Epithelial cell of esophagus (primary cell): Measurements from ENCODE around the gene ARMC6.

Experiments
- DNase-seq: peaks from one replicate; pipeline ENCODE4 v3.0.0; 2010; ENCODE audit warnings: low read depth
- H3K4me3 ChIP-seq: 2 replicates; pipeline ENCODE4 v1.5.1; 2011; ENCODE audit warnings: mild to moderate bottlenecking, low read length, control low read depth
- TF ChIP-seq, protein P1 (sequence below): IDR thresholded peaks from 2 replicates; pipeline ENCODE4 v1.5.1; 2011; ENCODE audit warnings: low read depth, mild to moderate bottlenecking, low read length, control low read depth, inconsistent platforms; ENCODE audit not compliant: insufficient read depth; ENCODE audit errors: missing control alignments

Gene ARMC6

DNA sequence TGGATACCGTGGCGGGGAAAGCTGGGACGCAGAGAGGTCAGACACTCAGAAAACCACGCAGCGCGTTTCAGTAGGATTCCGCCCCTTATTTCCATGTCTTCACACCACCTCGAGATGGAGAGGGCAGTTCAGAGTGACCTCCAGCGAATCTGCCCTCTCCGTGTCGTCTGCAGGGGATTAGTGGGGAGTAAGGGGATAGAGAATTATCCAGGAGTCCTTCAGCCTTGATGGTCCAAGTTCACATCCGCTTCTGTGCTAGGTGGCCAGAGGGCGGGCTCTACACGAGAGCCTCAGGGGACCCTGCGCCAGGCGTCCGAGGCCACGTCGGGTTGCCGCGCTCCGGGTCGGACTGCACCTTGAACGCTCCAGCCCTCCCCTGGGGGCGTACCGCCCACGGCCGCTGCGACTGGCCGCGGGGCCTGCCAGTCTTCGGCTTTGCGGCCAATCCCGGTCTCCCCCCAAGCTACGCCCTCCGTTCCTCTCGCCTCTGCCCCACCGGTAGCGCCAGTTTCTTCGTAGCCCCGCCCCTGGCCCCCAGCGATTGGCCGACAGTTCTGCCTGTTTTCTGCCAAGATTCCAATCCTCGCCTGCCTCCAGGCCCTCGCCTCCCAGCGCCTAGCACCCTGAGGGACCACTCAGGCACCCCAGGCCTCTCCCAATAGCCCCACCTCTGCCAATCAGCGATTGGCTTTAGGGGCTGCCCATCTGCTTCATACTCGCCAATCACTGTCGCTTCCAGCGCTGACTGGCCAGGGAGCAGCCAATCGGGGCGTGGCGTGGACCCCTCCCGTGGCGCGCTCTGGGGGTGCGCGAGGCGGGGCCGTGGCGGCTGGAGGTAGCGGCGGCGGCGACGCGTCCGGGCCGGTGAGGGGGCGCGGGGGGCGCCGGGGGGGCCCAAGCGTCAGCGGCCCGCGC lies 30.0 kb downstream of the ARMC6 start, which contains the start of gene SLC25A42:
SLC25A42 (plus strand) TSS at position 812 of the 915 bp plus-strand sequence. CDS start 32,131 bp downstream, outside the sequence.
- peak; percentile 99 for DNase-seq
- TF ChIP-seq, protein P1, sequence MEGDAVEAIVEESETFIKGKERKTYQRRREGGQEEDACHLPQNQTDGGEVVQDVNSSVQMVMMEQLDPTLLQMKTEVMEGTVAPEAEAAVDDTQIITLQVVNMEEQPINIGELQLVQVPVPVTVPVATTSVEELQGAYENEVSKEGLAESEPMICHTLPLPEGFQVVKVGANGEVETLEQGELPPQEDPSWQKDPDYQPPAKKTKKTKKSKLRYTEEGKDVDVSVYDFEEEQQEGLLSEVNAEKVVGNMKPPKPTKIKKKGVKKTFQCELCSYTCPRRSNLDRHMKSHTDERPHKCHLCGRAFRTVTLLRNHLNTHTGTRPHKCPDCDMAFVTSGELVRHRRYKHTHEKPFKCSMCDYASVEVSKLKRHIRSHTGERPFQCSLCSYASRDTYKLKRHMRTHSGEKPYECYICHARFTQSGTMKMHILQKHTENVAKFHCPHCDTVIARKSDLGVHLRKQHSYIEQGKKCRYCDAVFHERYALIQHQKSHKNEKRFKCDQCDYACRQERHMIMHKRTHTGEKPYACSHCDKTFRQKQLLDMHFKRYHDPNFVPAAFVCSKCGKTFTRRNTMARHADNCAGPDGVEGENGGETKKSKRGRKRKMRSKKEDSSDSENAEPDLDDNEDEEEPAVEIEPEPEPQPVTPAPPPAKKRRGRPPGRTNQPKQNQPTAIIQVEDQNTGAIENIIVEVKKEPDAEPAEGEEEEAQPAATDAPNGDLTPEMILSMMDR: no peak
- peak within 1 kb of the TSS; percentile 60 for H3K4me3 ChIP-seq

DNA sequence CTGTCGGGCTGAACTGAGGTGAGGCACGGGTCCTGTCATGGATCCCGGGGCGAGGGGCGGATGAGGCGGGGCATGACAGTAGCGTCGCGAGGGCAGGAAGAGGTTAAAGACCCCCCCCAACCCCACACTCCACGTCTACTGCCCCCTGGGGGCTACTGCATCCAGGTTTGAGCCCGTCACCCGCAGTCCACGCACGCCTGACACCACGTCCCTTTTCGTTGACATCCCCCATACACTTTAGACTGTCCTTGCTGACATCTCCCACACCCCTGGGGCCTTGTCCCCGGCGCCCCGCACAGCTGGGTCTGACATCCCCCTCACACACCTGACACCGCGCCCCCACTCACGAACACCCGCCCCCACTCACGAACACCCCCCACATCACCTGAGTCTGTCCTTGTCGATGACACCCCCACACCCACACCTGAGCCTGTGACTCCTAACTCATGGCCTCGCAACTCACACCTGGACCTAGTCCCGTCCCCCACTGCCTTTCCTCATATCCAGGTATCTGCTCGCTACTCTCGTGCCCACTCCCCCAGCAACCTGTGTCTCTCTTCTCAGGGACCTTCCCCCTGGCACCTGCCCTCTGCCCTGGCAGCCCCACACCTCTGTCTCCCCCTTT lies 30.8 kb downstream of the ARMC6 start:
- TF ChIP-seq, protein P1: peak; percentile 2
- H3K4me3 ChIP-seq: peak overlapping the region; percentile 60
- no peak for DNase-seq

DNA sequence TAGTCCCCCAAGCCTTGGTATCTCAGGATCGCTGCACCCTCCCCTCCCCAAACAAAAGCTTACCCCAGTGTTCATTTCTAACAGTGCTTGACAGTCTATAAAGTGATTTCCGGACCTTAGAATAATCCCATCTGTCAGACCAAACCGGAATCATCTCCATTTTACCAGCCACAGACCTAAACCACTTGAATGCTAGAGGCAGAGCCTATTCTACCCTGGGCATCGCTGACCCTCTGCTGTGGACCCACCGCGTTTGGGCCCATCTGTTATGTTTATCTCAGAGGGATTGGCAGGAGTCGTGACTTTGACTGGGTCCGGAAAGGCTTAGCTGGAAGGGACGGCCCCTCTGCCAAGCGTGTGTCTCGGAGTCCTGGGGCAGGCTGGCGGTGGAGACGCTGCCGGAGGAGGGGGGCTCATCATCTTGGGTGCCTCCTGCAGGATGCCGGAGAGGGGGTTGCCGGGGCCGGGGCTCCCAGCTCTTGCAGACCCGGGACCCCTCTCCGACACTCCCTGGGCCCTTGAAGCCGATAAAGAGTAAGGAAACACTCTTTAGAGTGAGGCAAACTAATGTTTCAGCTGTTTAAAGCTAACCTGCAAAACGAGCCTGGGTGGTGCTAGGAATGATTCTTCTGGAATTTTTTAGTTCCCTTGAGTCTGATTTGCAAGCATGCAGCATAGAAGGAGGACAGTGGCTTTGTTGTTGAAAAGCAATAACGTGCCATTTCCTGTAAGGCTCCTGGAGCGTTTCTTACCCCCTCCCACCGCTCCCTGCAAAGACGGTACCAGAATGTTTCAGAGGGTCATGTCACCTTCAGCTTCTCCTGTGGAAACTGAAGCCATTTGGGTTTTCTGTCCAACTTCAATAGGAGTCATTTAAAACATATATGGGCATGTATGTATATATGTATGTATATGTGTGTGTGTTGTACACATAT lies 31.7 kb downstream of the ARMC6 start:
- TF ChIP-seq, protein P1: no peak
- H3K4me3 ChIP-seq: peak overlapping the region; percentile 60
- no peak for DNase-seq

DNA sequence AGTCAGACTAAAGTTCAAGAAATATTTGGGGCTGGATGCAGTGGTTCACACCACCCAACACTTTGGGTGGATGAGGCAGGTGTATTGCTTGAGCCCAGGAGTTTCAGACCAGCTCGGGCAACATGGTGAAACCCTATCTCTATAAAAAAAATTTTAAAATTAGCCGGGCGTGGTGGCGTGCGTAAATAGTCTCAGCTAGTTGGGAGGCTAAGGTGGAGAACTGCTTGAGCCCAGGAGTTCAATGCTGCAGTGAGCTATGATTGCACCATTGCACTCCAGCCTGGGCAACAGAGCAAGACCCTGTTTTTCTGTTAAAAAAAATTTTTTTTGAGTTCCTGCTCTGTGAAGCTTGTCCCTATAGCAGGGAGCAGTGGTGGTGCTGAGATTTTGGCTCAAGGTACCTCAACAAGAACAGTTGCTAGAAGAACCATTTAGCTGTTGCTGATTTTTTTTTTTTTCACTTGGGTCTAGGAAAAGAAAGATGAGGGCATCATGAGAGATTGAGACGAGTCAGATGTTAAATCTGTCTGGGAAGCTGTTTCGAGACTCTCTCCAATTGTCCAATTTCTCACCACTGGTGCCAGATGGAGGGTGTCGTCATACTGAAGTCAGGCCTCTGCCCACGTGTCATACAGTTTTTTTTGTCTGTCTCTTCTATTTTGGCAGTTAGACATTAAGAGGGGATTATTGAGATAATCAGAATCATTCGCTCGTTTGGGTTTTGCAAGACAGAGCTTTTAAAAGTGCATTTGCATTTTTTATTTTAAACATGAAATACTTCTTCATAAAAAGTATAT lies 34.1 kb downstream of the ARMC6 start:
- TF ChIP-seq, protein P1: no peak
- DNase-seq: no peak
- H3K4me3 ChIP-seq: no peak overlapping the region

DNA sequence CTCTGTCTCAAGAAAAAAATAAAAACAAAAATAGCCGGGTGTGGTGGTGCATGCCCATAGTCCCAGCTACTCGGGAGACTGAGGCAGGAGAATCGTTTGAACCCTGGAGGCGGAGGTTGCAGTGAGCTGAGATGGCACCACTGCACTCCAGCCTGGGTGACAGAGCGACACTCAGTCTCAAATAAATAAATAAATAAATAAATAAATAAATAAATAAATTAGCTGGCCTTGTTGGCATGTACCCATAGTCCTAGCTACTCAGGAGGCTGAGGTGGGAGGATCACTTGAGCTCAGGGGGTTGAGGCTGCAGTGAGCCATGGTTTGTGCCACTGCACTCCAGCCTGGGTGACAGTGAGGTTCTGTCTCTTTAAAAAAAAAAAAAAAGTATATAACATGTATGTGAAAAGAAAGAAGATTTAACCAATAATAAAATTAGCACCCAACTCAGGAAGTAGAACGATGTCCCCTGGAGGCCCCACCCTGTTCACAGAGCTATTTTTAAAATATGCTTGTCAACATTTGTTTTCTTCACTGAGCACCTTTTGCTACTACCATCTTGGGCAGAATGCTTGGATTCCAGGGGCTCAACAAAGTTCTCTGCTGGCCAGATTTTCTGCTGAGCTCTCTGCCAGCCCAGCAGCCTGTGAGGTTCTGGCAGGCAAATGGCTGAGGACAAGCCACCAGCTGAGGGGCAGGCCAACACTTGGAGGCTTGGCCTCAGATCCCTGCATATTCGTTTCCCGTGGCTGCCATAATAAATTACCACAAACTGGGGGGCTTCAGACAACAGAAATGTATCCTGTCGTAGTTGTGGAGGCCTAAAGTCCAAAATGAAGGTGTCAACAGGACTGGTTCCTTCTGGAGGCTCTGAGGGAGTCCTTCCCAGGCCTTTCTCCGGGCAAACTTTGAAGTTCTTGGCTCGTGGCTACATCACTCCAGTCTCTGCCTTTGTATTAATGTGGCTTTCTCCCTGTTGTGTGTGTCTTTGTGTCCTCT lies 35.6 kb downstream of the ARMC6 start:
- H3K4me3 ChIP-seq: no peak overlapping the region
- TF ChIP-seq, protein P1: no peak
- no peak for DNase-seq
